ENCODE data around the gene ART3. TPM values are rescaled to one million over a fixed set of nuclear protein-coding genes. Genes with fewer than 3 reads are reported as not detected.
A peak's percentile ranks its signal among the peaks of the same experiment; 100 is the strongest.

Gene ART3
- total RNA-seq, 1 donor from 2014 or later: under 0.01 TPM

- Histone ChIP-seq H3K36me3 (ENCODE audit: control insufficient read depth, insufficient read depth, low read length) (no peaks in the 10 kb centered on the region), H3K27me3 (ENCODE audit: control insufficient read depth, insufficient read depth, low read length) (no peaks in the 10 kb centered on the region)
- no peak for FAIRE-seq
Observed at GRCh38 chr4:76108467-76109181, 34.1 kb downstream of the ART3 start.

GRCh38 chr4:76116821-76117220 lies 42.3 kb downstream of the ART3 start:
- Histone ChIP-seq H3K36me3 (ENCODE audit: control insufficient read depth, insufficient read depth, low read length) (peaks cover 5% of the 10 kb centered on the region), H3K4me3 (ENCODE audit: low read depth, low read length) (no peak overlapping the region), H3K27me3 (ENCODE audit: control insufficient read depth, insufficient read depth, low read length) (no peaks in the 10 kb centered on the region)
- TF ChIP-seq CTCF (IDR thresholded peaks at IDR 0.05; ENCODE audit: insufficient read depth, low read length, severe bottlenecking): no peak
- no peak for FAIRE-seq
- no peak for DNase-seq (ENCODE audit: low read depth)

More at GRCh38 chr4:76108467-76109181, 34.1 kb downstream of the ART3 start:
- peak; percentile 75 for DNase-seq (ENCODE audit: low read depth)
- H3K4me3 ChIP-seq (ENCODE audit: low read depth, low read length): no peak overlapping the region
- no peak for TF ChIP-seq CTCF (IDR thresholded peaks at IDR 0.05; ENCODE audit: insufficient read depth, low read length, severe bottlenecking)

- H3K36me3 ChIP-seq (ENCODE audit: control insufficient read depth, insufficient read depth, low read length): peaks cover 5% of the 10 kb centered on the region
- no peaks in the 10 kb centered on the region for H3K27me3 ChIP-seq (ENCODE audit: control insufficient read depth, insufficient read depth, low read length)
- no peak overlapping the region for H3K4me3 ChIP-seq (ENCODE audit: low read depth, low read length)
- DNase-seq (ENCODE audit: low read depth) (no peak), FAIRE-seq (no peak)
- no peak for TF ChIP-seq CTCF (IDR thresholded peaks at IDR 0.05; ENCODE audit: insufficient read depth, low read length, severe bottlenecking)
Observed at GRCh38 chr4:76117536-76117935, 43.0 kb downstream of the ART3 start.

- no peak overlapping the region for H3K4me3 ChIP-seq (ENCODE audit: low read depth, low read length)
- no peak for FAIRE-seq
- TF ChIP-seq CTCF (IDR thresholded peaks at IDR 0.05; ENCODE audit: insufficient read depth, low read length, severe bottlenecking): no peak
- H3K36me3 ChIP-seq (ENCODE audit: control insufficient read depth, insufficient read depth, low read length): peaks cover 5% of the 10 kb centered on the region
- no peak for DNase-seq (ENCODE audit: low read depth)
- H3K27me3 ChIP-seq (ENCODE audit: control insufficient read depth, insufficient read depth, low read length): no peaks in the 10 kb centered on the region
Observed at GRCh38 chr4:76120199-76120598, 45.7 kb downstream of the ART3 start.

- no peak for TF ChIP-seq CTCF (IDR thresholded peaks at IDR 0.05; ENCODE audit: insufficient read depth, low read length, severe bottlenecking)
- peaks cover 3% of the 10 kb centered on the region for H3K36me3 ChIP-seq (ENCODE audit: control insufficient read depth, insufficient read depth, low read length)
- H3K27me3 ChIP-seq (ENCODE audit: control insufficient read depth, insufficient read depth, low read length): no peaks in the 10 kb centered on the region
- no peak for FAIRE-seq
- DNase-seq (ENCODE audit: low read depth): no peak
- H3K4me3 ChIP-seq (ENCODE audit: low read depth, low read length): no peak overlapping the region
Observed at GRCh38 chr4:76125816-76126215, 51.3 kb downstream of the ART3 start.

GRCh38 chr4:76127754-76128153 lies 53.2 kb downstream of the ART3 start:
- FAIRE-seq (no peak), DNase-seq (ENCODE audit: low read depth) (no peak)
- Histone ChIP-seq H3K4me3 (ENCODE audit: low read depth, low read length) (no peak overlapping the region), H3K36me3 (ENCODE audit: control insufficient read depth, insufficient read depth, low read length) (peaks cover 2% of the 10 kb centered on the region), H3K27me3 (ENCODE audit: control insufficient read depth, insufficient read depth, low read length) (no peaks in the 10 kb centered on the region)
- TF ChIP-seq CTCF (IDR thresholded peaks at IDR 0.05; ENCODE audit: insufficient read depth, low read length, severe bottlenecking): no peak

All from bronchial epithelial cell (primary cell).